Measurements from ENCODE around the gene AIFM2.

Gene AIFM2

DNA sequence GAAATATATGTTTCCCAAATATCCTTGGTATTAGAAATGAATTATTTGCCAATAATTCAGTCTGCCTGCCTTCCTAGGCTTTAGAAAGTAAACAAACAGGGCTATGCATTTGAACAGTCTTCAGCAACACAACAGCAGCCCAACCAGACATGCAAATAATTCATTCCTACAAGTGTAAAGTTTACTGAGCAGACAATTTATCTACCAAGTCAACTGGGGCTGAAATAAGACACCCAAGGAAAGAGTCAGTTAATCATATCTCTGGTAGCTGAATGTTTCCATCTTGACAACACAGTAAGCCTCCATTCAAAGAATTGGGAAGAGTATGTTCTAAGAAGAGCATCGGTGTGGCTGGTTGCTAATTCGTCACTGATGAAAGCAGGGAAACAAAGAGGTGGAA lies 38.4 kb downstream of the AIFM2 start:
- no peaks in the 10 kb centered on the region for H3K36me3 ChIP-seq (ENCODE audit: insufficient read depth)
- TF ChIP-seq, protein P1, sequence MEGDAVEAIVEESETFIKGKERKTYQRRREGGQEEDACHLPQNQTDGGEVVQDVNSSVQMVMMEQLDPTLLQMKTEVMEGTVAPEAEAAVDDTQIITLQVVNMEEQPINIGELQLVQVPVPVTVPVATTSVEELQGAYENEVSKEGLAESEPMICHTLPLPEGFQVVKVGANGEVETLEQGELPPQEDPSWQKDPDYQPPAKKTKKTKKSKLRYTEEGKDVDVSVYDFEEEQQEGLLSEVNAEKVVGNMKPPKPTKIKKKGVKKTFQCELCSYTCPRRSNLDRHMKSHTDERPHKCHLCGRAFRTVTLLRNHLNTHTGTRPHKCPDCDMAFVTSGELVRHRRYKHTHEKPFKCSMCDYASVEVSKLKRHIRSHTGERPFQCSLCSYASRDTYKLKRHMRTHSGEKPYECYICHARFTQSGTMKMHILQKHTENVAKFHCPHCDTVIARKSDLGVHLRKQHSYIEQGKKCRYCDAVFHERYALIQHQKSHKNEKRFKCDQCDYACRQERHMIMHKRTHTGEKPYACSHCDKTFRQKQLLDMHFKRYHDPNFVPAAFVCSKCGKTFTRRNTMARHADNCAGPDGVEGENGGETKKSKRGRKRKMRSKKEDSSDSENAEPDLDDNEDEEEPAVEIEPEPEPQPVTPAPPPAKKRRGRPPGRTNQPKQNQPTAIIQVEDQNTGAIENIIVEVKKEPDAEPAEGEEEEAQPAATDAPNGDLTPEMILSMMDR (conservative IDR thresholded peaks at IDR 0.05; ENCODE audit: low read depth, low read length), result no peak
- peaks cover 12% of the 10 kb centered on the region for H3K4me1 ChIP-seq (ENCODE audit: low read depth, poor library complexity, severe bottlenecking)
- H3K27ac ChIP-seq, result no peak overlapping the region
- no peaks in the 10 kb centered on the region for H4K20me1 ChIP-seq (ENCODE audit: insufficient read depth)
- no peaks in the 10 kb centered on the region for H3K79me2 ChIP-seq (ENCODE audit: insufficient read depth, low read depth)
- H3K27me3 ChIP-seq (ENCODE audit: insufficient read depth, low read depth), result no peaks in the 10 kb centered on the region
- H3K9ac ChIP-seq, result no peak overlapping the region
- no peak overlapping the region for H2AFZ ChIP-seq (ENCODE audit: low read depth)
- no peak overlapping the region for H3K4me3 ChIP-seq (IDR thresholded peaks at IDR 0.05; ENCODE audit: insufficient read depth, low read depth, low read length)
- H3K4me2 ChIP-seq, result peak overlapping the region; percentile 35; the same call in 1 of the 2 replicates

DNA sequence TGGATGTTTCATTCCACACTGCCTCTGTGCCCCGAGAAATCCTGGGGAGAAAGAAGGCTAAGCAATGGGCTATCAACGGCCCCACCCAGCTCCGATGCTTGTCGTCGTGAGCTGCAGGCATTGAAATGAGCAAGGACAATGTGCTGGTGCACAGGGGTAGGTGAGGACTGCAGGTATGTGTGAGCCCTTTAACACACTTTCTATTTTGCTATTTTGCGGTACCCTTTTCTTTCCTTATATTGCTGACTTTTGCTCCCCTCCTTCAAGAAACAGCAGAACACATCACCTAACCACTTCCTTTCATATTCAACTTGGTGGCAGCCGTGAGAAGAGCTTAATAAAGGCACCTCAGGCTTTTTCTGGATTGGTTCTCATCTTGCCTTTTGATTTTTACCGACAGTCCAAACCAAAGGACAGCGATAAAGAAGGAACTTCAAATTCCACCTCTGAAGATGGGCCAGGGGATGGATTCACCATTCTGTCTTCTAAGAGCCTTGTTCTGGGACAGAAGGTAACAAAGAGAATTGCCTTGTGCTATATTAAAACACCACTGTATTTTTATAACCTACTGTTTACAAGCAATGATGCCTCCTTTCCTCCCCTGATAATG lies 39.2 kb downstream of the AIFM2 start:
- Histone ChIP-seq H2AFZ (ENCODE audit: low read depth) (no peak overlapping the region), H3K4me1 (ENCODE audit: low read depth, poor library complexity, severe bottlenecking) (peaks cover 12% of the 10 kb centered on the region), H3K27me3 (ENCODE audit: insufficient read depth, low read depth) (no peaks in the 10 kb centered on the region), H4K20me1 (ENCODE audit: insufficient read depth) (no peaks in the 10 kb centered on the region), H3K4me3 (IDR thresholded peaks at IDR 0.05; ENCODE audit: insufficient read depth, low read depth, low read length) (no peak overlapping the region), H3K79me2 (ENCODE audit: insufficient read depth, low read depth) (no peaks in the 10 kb centered on the region), H3K27ac (no peak overlapping the region), H3K9ac (no peak overlapping the region), H3K36me3 (ENCODE audit: insufficient read depth) (no peaks in the 10 kb centered on the region), H3K4me2 (peak overlapping the region; percentile 35; the same call in 1 of the 2 replicates)
- TF ChIP-seq, protein P1 (conservative IDR thresholded peaks at IDR 0.05; ENCODE audit: low read depth, low read length), result no peak

DNA sequence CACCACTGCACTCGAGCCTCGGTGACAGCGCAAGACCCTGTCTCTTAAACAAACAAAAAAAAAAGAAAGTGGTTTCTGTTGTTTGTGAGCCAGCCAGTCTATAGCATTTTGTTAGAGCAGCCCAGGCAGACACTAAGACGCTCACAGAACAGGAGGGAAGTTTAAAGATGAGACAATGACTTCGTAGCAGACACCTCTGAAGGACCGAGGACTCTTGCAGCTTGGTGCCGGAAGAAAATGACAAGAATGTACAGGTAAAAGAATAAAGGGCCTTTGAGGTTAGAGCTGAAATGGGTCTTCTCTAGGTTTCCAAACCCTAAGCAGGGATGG lies 40.3 kb downstream of the AIFM2 start:
- no peak overlapping the region for H3K4me2 ChIP-seq
- H3K4me1 ChIP-seq (ENCODE audit: low read depth, poor library complexity, severe bottlenecking), result peaks cover 12% of the 10 kb centered on the region
- TF ChIP-seq, protein P1 (conservative IDR thresholded peaks at IDR 0.05; ENCODE audit: low read depth, low read length), result no peak
- no peaks in the 10 kb centered on the region for H4K20me1 ChIP-seq (ENCODE audit: insufficient read depth)
- H3K36me3 ChIP-seq (ENCODE audit: insufficient read depth), result no peaks in the 10 kb centered on the region
- no peaks in the 10 kb centered on the region for H3K79me2 ChIP-seq (ENCODE audit: insufficient read depth, low read depth)
- H2AFZ ChIP-seq (ENCODE audit: low read depth), result no peak overlapping the region
- no peaks in the 10 kb centered on the region for H3K27me3 ChIP-seq (ENCODE audit: insufficient read depth, low read depth)
- H3K27ac ChIP-seq, result no peak overlapping the region
- no peak overlapping the region for H3K9ac ChIP-seq
- no peak overlapping the region for H3K4me3 ChIP-seq (IDR thresholded peaks at IDR 0.05; ENCODE audit: insufficient read depth, low read depth, low read length)

DNA sequence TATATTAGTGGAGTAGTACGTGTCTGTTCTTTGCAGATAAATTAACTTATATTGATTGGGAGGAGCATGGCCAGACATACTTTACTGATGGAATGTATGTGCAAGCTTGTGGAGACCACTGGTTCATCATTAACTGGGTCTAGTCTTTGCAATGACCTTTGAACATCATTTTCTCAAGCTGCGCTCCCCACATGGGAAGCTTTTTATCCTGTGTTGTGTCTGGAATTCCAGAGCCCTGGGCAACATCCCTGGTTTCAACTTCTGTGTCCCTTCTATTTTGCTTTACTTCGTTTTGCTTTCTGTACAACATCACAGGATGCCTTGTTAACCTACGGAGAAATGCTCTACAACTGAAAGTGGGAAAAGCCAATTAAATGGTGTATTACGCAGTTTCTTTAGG lies 41.7 kb downstream of the AIFM2 start:
- H3K4me2 ChIP-seq, result no peak overlapping the region
- no peaks in the 10 kb centered on the region for H3K36me3 ChIP-seq (ENCODE audit: insufficient read depth)
- H3K9ac ChIP-seq, result no peak overlapping the region
- peaks cover 12% of the 10 kb centered on the region for H3K4me1 ChIP-seq (ENCODE audit: low read depth, poor library complexity, severe bottlenecking)
- no peak overlapping the region for H3K4me3 ChIP-seq (IDR thresholded peaks at IDR 0.05; ENCODE audit: insufficient read depth, low read depth, low read length)
- H3K27me3 ChIP-seq (ENCODE audit: insufficient read depth, low read depth), result no peaks in the 10 kb centered on the region
- no peaks in the 10 kb centered on the region for H4K20me1 ChIP-seq (ENCODE audit: insufficient read depth)
- no peak overlapping the region for H3K27ac ChIP-seq
- no peak overlapping the region for H2AFZ ChIP-seq (ENCODE audit: low read depth)
- TF ChIP-seq, protein P1 (conservative IDR thresholded peaks at IDR 0.05; ENCODE audit: low read depth, low read length), result no peak
- H3K79me2 ChIP-seq (ENCODE audit: insufficient read depth, low read depth), result no peaks in the 10 kb centered on the region
